IMR-90 (cell line): ENCODE measurements around the gene SUGCT. TPM values are rescaled to one million over a fixed set of nuclear protein-coding genes. Genes with fewer than 3 reads are reported as not detected.
A peak's percentile ranks its signal among the peaks of the same experiment; 100 is the strongest.

Experiments used
- ATAC-seq: fragments of 200-7000 bp; cut with Tn5 transposase; 2 replicates; pipeline ENCODE4 v1.9.1; 2020; ENCODE audit warnings: low read depth, mild to moderate bottlenecking, moderate library complexity
- BruUV-seq: library from RNA; stranded (reverse); fragments of 400-500 nt; replicated peaks from 2 replicates; lab custom pipeline; 2021; lab: Mats Ljungman, UMichigan
- CTCF ChIA-PET: fragments of 300-600 bp; formaldehyde crosslinking; extraction: SDS; loops from one replicate; lab custom pipeline; 2021; ENCODE audit warnings: antibody characterized with exemption; lab: Yijun Ruan, JAX
- POLR2A ChIA-PET: fragments of 300-600 bp; sonication (Branson Sonifier 250); formaldehyde crosslinking; loops from one replicate; lab custom pipeline; 2022; ENCODE audit warnings: antibody characterized with exemption; ENCODE audit not compliant: unreplicated experiment; lab: Charles Lee
- DNase-seq: peaks from one replicate; pipeline ENCODE4 v3.0.0; 2013
- H2AFZ ChIP-seq: replicated peaks from 2 replicates; pipeline ENCODE3; 2013; ENCODE audit warnings: low read length, mild to moderate bottlenecking; ENCODE audit not compliant: poor library complexity
- H2AK5ac ChIP-seq: 2 replicates; pipeline ENCODE4 v1.6.1; 2013; ENCODE audit warnings: low read depth, low read length, inconsistent platforms
- H2AK9ac ChIP-seq: replicated peaks from 2 replicates; pipeline ENCODE3; 2013; ENCODE audit warnings: mild to moderate bottlenecking, low read depth, low read length, moderate library complexity; ENCODE audit not compliant: poor library complexity
- H2BK120ac ChIP-seq: 2 replicates; pipeline ENCODE4 v1.6.1; 2013; ENCODE audit warnings: low read depth, low read length, inconsistent platforms
- H2BK15ac ChIP-seq: 3 replicates; pipeline ENCODE4 v1.6.1; 2013; ENCODE audit warnings: low read depth, low read length, inconsistent platforms
- H2BK20ac ChIP-seq: 2 replicates; pipeline ENCODE4 v1.6.1; 2013; ENCODE audit warnings: low read depth, mild to moderate bottlenecking, inconsistent platforms, low read length, moderate library complexity
- H2BK5ac ChIP-seq: 2 replicates; pipeline ENCODE4 v1.6.1; 2013; ENCODE audit warnings: mild to moderate bottlenecking, low read depth, low read length, inconsistent platforms; ENCODE audit not compliant: poor library complexity, severe bottlenecking
- H3K14ac ChIP-seq: replicated peaks from 2 replicates; pipeline ENCODE4 v1.6.1; 2013; ENCODE audit warnings: low read depth, low read length, inconsistent platforms
- H3K18ac ChIP-seq: 2 replicates; pipeline ENCODE4 v1.6.1; 2013; ENCODE audit warnings: low read depth, low read length, control low read depth
- H3K23ac ChIP-seq: 2 replicates; pipeline ENCODE4 v1.6.1; 2013; ENCODE audit warnings: low read depth, low read length, inconsistent platforms
- H3K27ac ChIP-seq: 2 replicates; pipeline ENCODE4 v1.5.1; 2013; ENCODE audit warnings: mild to moderate bottlenecking, control low read depth, low read length; ENCODE audit not compliant: insufficient read depth
- H3K27me3 ChIP-seq: 2 replicates; pipeline ENCODE4 v1.6.1; 2013; ENCODE audit warnings: low read length; ENCODE audit not compliant: control insufficient read depth, insufficient read depth
- H3K36me3 ChIP-seq: 2 replicates; pipeline ENCODE4 v1.6.1; 2013; ENCODE audit warnings: low read length, mixed read lengths; ENCODE audit not compliant: control insufficient read depth, insufficient read depth
- H3K4ac ChIP-seq: 2 replicates; pipeline ENCODE4 v1.6.1; 2013; ENCODE audit warnings: low read depth, low read length, inconsistent platforms
- H3K4me1 ChIP-seq: 2 replicates; pipeline ENCODE4 v1.6.1; 2013; ENCODE audit warnings: low read length, mixed read lengths; ENCODE audit not compliant: control insufficient read depth, insufficient read depth
- H3K4me2 ChIP-seq: 2 replicates; pipeline ENCODE4 v1.6.1; 2013; ENCODE audit warnings: low read depth, mild to moderate bottlenecking, control low read depth, low read length, moderate library complexity
- H3K4me3 ChIP-seq: 2 replicates; pipeline ENCODE4 v1.5.1; 2013; ENCODE audit warnings: low read depth, mild to moderate bottlenecking, control low read depth, low read length, moderate library complexity; ENCODE audit not compliant: insufficient read depth
- H3K56ac ChIP-seq: 2 replicates; pipeline ENCODE4 v1.6.1; 2013; ENCODE audit warnings: low read length, inconsistent platforms; ENCODE audit not compliant: insufficient read depth; ENCODE audit errors: extremely low read depth
- H3K79me1 ChIP-seq, 2 experiments: 2 replicates each; pipeline ENCODE4 v1.6.1; 2013; ENCODE audit warnings: low read length in 2 of 2, inconsistent platforms in 1 of 2, low read depth in 1 of 2
- H3K9ac ChIP-seq: 2 replicates; pipeline ENCODE4 v1.6.1; 2013; ENCODE audit warnings: low read depth, low read length, control low read depth
- H3K9me1 ChIP-seq: 2 replicates; pipeline ENCODE4 v1.6.1; 2013; ENCODE audit warnings: low read length, inconsistent platforms; ENCODE audit not compliant: insufficient read depth
- H3K9me3 ChIP-seq: 2 replicates; pipeline ENCODE4 v1.6.1; 2013; ENCODE audit warnings: low read length; ENCODE audit not compliant: control insufficient read depth, insufficient read depth
- H4K20me1 ChIP-seq: 2 replicates; pipeline ENCODE4 v1.6.1; 2013; ENCODE audit warnings: low read length, inconsistent platforms; ENCODE audit not compliant: insufficient read depth
- H4K5ac ChIP-seq: 2 replicates; pipeline ENCODE4 v1.6.1; 2013; ENCODE audit warnings: mild to moderate bottlenecking, low read depth, low read length, control low read depth
- H4K8ac ChIP-seq, 2 experiments: 2 replicates each; pipeline ENCODE4 v1.6.1; 2013; ENCODE audit warnings: low read depth in 2 of 2, low read length in 2 of 2, control low read depth in 1 of 2, inconsistent platforms in 1 of 2
- H4K91ac ChIP-seq: 2 replicates; pipeline ENCODE4 v1.6.1; 2013; ENCODE audit warnings: low read depth, low read length, inconsistent platforms; ENCODE audit not compliant: insufficient read depth
- BHLHE40 ChIP-seq: fragments of 150-350 bp; IDR thresholded peaks from 2 replicates; pipeline ENCODE4 v1.6.1; 2016; ENCODE audit warnings: mild to moderate bottlenecking, low read depth, low read length
- CEBPB ChIP-seq: IDR thresholded peaks from 2 replicates; pipeline ENCODE4 v1.6.1; 2012; ENCODE audit warnings: low read depth, low read length, improper control_type of control experiment
- CHD1 ChIP-seq: IDR thresholded peaks from 2 replicates; pipeline ENCODE4 v1.6.1; 2012; ENCODE audit warnings: low read depth, low read length, improper control_type of control experiment
- CTCF ChIP-seq: conservative IDR thresholded peaks from 2 replicates; pipeline ENCODE4 v1.5.1; 2012; ENCODE audit warnings: mild to moderate bottlenecking, low read depth, low read length, improper control_type of control experiment
- FOS ChIP-seq: fragments of 150-350 bp; IDR thresholded peaks from 2 replicates; pipeline ENCODE4 v1.6.1; 2016; ENCODE audit warnings: low read depth, low read length
- MAFK ChIP-seq: IDR thresholded peaks from 2 replicates; pipeline ENCODE4 v1.6.1; 2012; ENCODE audit warnings: low read depth, low read length, improper control_type of control experiment
- MAZ ChIP-seq: IDR thresholded peaks from 2 replicates; pipeline ENCODE4 v1.6.1; 2012; ENCODE audit warnings: low read depth, mild to moderate bottlenecking, low read length, improper control_type of control experiment, moderate library complexity, borderline replicate concordance
- MXI1 ChIP-seq: IDR thresholded peaks from 2 replicates; pipeline ENCODE4 v1.6.1; 2012; ENCODE audit warnings: low read depth, mild to moderate bottlenecking, low read length, moderate library complexity, borderline replicate concordance
- NFE2L2 ChIP-seq: fragments of 150-350 bp; IDR thresholded peaks from 2 replicates; pipeline ENCODE4 v1.6.1; 2016; ENCODE audit warnings: low read depth, mild to moderate bottlenecking, low read length
- POLR2A ChIP-seq: IDR thresholded peaks from 2 replicates; pipeline ENCODE4 v1.6.1; 2012; ENCODE audit warnings: mild to moderate bottlenecking, low read depth, low read length
- RAD21 ChIP-seq: IDR thresholded peaks from 2 replicates; pipeline ENCODE4 v1.6.1; 2012; ENCODE audit warnings: low read length, improper control_type of control experiment
- RCOR1 ChIP-seq: IDR thresholded peaks from 2 replicates; pipeline ENCODE4 v1.6.1; 2012; ENCODE audit warnings: mild to moderate bottlenecking, low read length, improper control_type of control experiment; ENCODE audit not compliant: insufficient replicate concordance
- RFX5 ChIP-seq: IDR thresholded peaks from 2 replicates; pipeline ENCODE4 v1.8.0; 2012; ENCODE audit warnings: low read depth, mild to moderate bottlenecking, low read length, moderate library complexity
- SMC3 ChIP-seq: fragments of 150-350 bp; IDR thresholded peaks from 2 replicates; pipeline ENCODE4 v1.6.1; 2016; ENCODE audit warnings: low read depth, mild to moderate bottlenecking, antibody characterized with exemption, low read length, moderate library complexity
- WGBS, 2 experiments: methylation state at CpG; one replicate each; pipeline versions ENCODE4 v1.1.5 to v1.1.7; 2013; ENCODE audit warnings: missing lambda C conversion rate in 2 of 2; ENCODE audit not compliant: insufficient read length in 1 of 2; ENCODE audit errors: extremely low coverage in 2 of 2; 5-methylcytosine and 5-hydroxymethylcytosine counted together
- dilution Hi-C: fragments of 300-500 bp; cut with HindIII; formaldehyde crosslinking; loops from one replicate; pipeline ENCODE4 v1.14.3; 2018; ENCODE audit warnings: low sequenced_read_pairs; ENCODE audit not compliant: unreplicated experiment
- in situ Hi-C: fragments of 300-500 bp; cut with MboI; formaldehyde crosslinking; loops from 3 replicates; pipeline ENCODE4 v1.14.3; 2019; ENCODE audit warnings: low sequenced_read_pairs, inconsistent platforms, mixed read lengths
- intact Hi-C: fragments of 100-400 bp; cut with micrococcal nuclease; formaldehyde crosslinking; loops from 2 replicates; pipeline ENCODE4 v1.10.0; 2022
- polyA plus RNA-seq, 3 experiments: library from polyadenylated mRNA; depleted of rRNA; stranded (reverse); fragments of >200 nt; gene quantifications; 2 replicates each; pipeline ENCODE4 v1.2.3, GENCODE V29; 2012; ENCODE audit warnings: low replicate concordance in 1 of 3
- total RNA-seq: library from RNA; depleted of rRNA; stranded (reverse); fragments of >200 nt; gene quantifications from 2 replicates; pipeline ENCODE4 v1.2.3, GENCODE V29; 2012
- TF ChIP-seq, protein P1 (sequence below): fragments of 150-350 bp; IDR thresholded peaks from 2 replicates; pipeline ENCODE4 v1.6.1; 2017; ENCODE audit warnings: mild to moderate bottlenecking, antibody characterized with exemption, low read length, low read depth
- TF ChIP-seq, protein P2 (sequence below): fragments of 150-350 bp; IDR thresholded peaks from 2 replicates; pipeline ENCODE4 v1.6.1; 2016; ENCODE audit warnings: low read depth, mild to moderate bottlenecking, low read length, moderate library complexity, borderline replicate concordance

The SUGCT gene
- total and polyA plus RNA-seq, 2 of the 4 experiments (the other 2 are of a cell fraction) = 5.9 to 8.3 TPM

GRCh38 chr7:40310258-40310657, 175.5 kb downstream of the SUGCT start:
- no peak overlapping the region for H3K56ac ChIP-seq
- no peak overlapping the region for H3K4ac ChIP-seq
- CTCF ChIA-PET = no interaction called here
- H2AFZ ChIP-seq = no peak overlapping the region
- DNase-seq (peak; percentile 12), ATAC-seq (no peak)
- no peak overlapping the region for H3K18ac ChIP-seq
- no peak overlapping the region for H2BK15ac ChIP-seq
- H3K9ac ChIP-seq = no peak overlapping the region
- intact Hi-C loops (no loop called here), dilution Hi-C loops (no loop called here), in situ Hi-C loops (no loop called here)
- no peak overlapping the region for H4K8ac ChIP-seq
- H4K20me1 ChIP-seq = no peaks in the 10 kb centered on the region
- H3K27ac ChIP-seq = no peak overlapping the region
- no peaks in the 10 kb centered on the region; the same call in 1 of the 2 replicates for H3K4me1 ChIP-seq
- H3K4me3 ChIP-seq = no peak overlapping the region
- no TSS peak for BruUV-seq
- no peak overlapping the region for H3K23ac ChIP-seq
- WGBS, 2 experiments = 67% methylated on average over 1 of the region's 4 CpGs; no CpG with 5 or more reads in 1 of the 2 experiments
- no peak overlapping the region for H2BK20ac ChIP-seq
- H3K27me3 ChIP-seq = no peaks in the 10 kb centered on the region
- POLR2A ChIA-PET = no interaction called here
- H2AK5ac ChIP-seq = no peak overlapping the region
- no peak overlapping the region for H2BK120ac ChIP-seq
- no peak overlapping the region for H2BK5ac ChIP-seq
- no peak overlapping the region for H3K4me2 ChIP-seq
- no peaks in the 10 kb centered on the region for H3K79me1 ChIP-seq
- no peak for TF ChIP-seq RFX5
- no peak for TF ChIP-seq POLR2A
- no peak for TF ChIP-seq MAZ
- no peak for TF ChIP-seq CEBPB
- TF ChIP-seq CHD1 = no peak
- TF ChIP-seq, protein P1, sequence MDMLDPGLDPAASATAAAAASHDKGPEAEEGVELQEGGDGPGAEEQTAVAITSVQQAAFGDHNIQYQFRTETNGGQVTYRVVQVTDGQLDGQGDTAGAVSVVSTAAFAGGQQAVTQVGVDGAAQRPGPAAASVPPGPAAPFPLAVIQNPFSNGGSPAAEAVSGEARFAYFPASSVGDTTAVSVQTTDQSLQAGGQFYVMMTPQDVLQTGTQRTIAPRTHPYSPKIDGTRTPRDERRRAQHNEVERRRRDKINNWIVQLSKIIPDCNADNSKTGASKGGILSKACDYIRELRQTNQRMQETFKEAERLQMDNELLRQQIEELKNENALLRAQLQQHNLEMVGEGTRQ = no peak
- no peak for TF ChIP-seq FOS
- TF ChIP-seq, protein P2, sequence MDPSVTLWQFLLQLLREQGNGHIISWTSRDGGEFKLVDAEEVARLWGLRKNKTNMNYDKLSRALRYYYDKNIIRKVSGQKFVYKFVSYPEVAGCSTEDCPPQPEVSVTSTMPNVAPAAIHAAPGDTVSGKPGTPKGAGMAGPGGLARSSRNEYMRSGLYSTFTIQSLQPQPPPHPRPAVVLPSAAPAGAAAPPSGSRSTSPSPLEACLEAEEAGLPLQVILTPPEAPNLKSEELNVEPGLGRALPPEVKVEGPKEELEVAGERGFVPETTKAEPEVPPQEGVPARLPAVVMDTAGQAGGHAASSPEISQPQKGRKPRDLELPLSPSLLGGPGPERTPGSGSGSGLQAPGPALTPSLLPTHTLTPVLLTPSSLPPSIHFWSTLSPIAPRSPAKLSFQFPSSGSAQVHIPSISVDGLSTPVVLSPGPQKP = no peak
- TF ChIP-seq MAFK = no peak
- no peak for TF ChIP-seq SMC3
- no peak for TF ChIP-seq MXI1
- TF ChIP-seq RCOR1 = no peak
- TF ChIP-seq BHLHE40 = no peak
- TF ChIP-seq RAD21 = no peak
- no peak for TF ChIP-seq NFE2L2
- TF ChIP-seq CTCF = no peak
- H3K9me3 ChIP-seq = no peaks in the 10 kb centered on the region
- H3K14ac ChIP-seq = no peak overlapping the region
- H2AK9ac ChIP-seq = no peak overlapping the region
- no peaks in the 10 kb centered on the region for H3K9me1 ChIP-seq
- no peak overlapping the region for H4K5ac ChIP-seq
- no peaks in the 10 kb centered on the region for H3K36me3 ChIP-seq
- H4K91ac ChIP-seq = no peak overlapping the region
